ENCODE measurements around the gene CDKN2AIP.

Gene CDKN2AIP

GRCh38 chr4:183483997-183484396 is 39.6 kb downstream of the CDKN2AIP start:
- Histone ChIP-seq H4K20me1 (no peaks in the 10 kb centered on the region), H3K4me3 (no peak overlapping the region), H3K27ac (no peak overlapping the region), H3K36me3 (peaks cover 8% of the 10 kb centered on the region; the same call in 1 of the 2 replicates), H3K27me3 (no peaks in the 10 kb centered on the region), H3K4me2 (no peak overlapping the region), H3K9ac (no peak overlapping the region), H3K9me3 (peaks cover 6% of the 10 kb centered on the region; the same call in 1 of the 2 replicates), H3K4me1 (no peaks in the 10 kb centered on the region)
- no peak for TF ChIP-seq Cebpa-rat (IDR thresholded peaks at IDR 0.05)

- Histone ChIP-seq H3K9ac (no peak overlapping the region), H3K36me3 (peaks cover 14% of the 10 kb centered on the region; the same call in 1 of the 2 replicates), H4K20me1 (no peaks in the 10 kb centered on the region), H3K4me3 (no peak overlapping the region), H3K9me3 (peaks cover 6% of the 10 kb centered on the region; the same call in 1 of the 2 replicates), H3K4me1 (no peaks in the 10 kb centered on the region), H3K27me3 (no peaks in the 10 kb centered on the region), H3K27ac (no peak overlapping the region), H3K4me2 (no peak overlapping the region)
- no peak for TF ChIP-seq Cebpa-rat (IDR thresholded peaks at IDR 0.05)
Measured at GRCh38 chr4:183485411-183486160, 41.1 kb downstream of the CDKN2AIP start.

GRCh38 chr4:183492791-183493222 is 48.4 kb downstream of the CDKN2AIP start:
- Histone ChIP-seq H3K4me1 (no peaks in the 10 kb centered on the region), H3K4me2 (no peak overlapping the region), H4K20me1 (no peaks in the 10 kb centered on the region), H3K27ac (no peak overlapping the region), H3K4me3 (no peak overlapping the region), H3K36me3 (peaks cover 47% of the 10 kb centered on the region), H3K9ac (no peak overlapping the region), H3K9me3 (peaks cover 4% of the 10 kb centered on the region), H3K27me3 (no peaks in the 10 kb centered on the region)
- TF ChIP-seq Cebpa-rat (IDR thresholded peaks at IDR 0.05): no peak

GRCh38 chr4:183493246-183493645 is 48.8 kb downstream of the CDKN2AIP start:
- Histone ChIP-seq H3K36me3 (peaks cover 47% of the 10 kb centered on the region), H3K4me1 (no peaks in the 10 kb centered on the region), H3K27me3 (no peaks in the 10 kb centered on the region), H4K20me1 (no peaks in the 10 kb centered on the region), H3K4me3 (no peak overlapping the region), H3K27ac (no peak overlapping the region), H3K9me3 (peaks cover 4% of the 10 kb centered on the region), H3K9ac (no peak overlapping the region), H3K4me2 (no peak overlapping the region)
- TF ChIP-seq Cebpa-rat (IDR thresholded peaks at IDR 0.05): no peak

GRCh38 chr4:183495184-183495583 is 50.7 kb downstream of the CDKN2AIP start:
- no peak overlapping the region for H3K9ac ChIP-seq
- peaks cover 45% of the 10 kb centered on the region for H3K36me3 ChIP-seq
- no peak overlapping the region for H3K4me2 ChIP-seq
- H3K4me3 ChIP-seq: no peak overlapping the region
- TF ChIP-seq Cebpa-rat (IDR thresholded peaks at IDR 0.05): no peak
- H3K9me3 ChIP-seq: peaks cover 4% of the 10 kb centered on the region
- H4K20me1 ChIP-seq: no peaks in the 10 kb centered on the region
- no peak overlapping the region for H3K27ac ChIP-seq
- H3K27me3 ChIP-seq: no peaks in the 10 kb centered on the region
- H3K4me1 ChIP-seq: no peaks in the 10 kb centered on the region

Data from BLaER1 (cell line).